HCT116 (cell line): ENCODE measurements around the gene OASL. TPM values are rescaled to one million over a fixed set of nuclear protein-coding genes. Genes with fewer than 3 reads are reported as not detected.

Experiments used
- ATAC-seq: fragments of 200-7000 bp; cut with Tn5 transposase; 2 replicates; pipeline ENCODE4 v1.9.1; 2020; ENCODE audit warnings: mild to moderate bottlenecking, moderate library complexity
- BruUV-seq: library from RNA; stranded (reverse); fragments of 400-500 nt; replicated peaks from 2 replicates; lab custom pipeline; 2021; lab: Mats Ljungman, UMichigan
- CTCF ChIA-PET: fragments of 300-600 bp; sonication (Branson Sonifier 250); formaldehyde crosslinking; loops from one replicate; lab custom pipeline; 2021; ENCODE audit warnings: antibody characterized with exemption; lab: Charles Lee
- POLR2A ChIA-PET: fragments of 300-600, 350-600 bp; sonication (Branson Sonifier 250); formaldehyde crosslinking; loops from one replicate; lab custom pipeline; 2021; ENCODE audit warnings: antibody characterized with exemption; lab: Charles Lee
- RAD21 ChIA-PET, 2 experiments: fragments of 300-600 bp; sonication (Branson Sonifier 250); formaldehyde crosslinking; loops; one replicate each; lab custom pipeline; 2023; ENCODE audit warnings: low total read pairs in 2 of 2; ENCODE audit not compliant: uncharacterized antibody in 2 of 2, unreplicated experiment in 2 of 2, low non-redundant PET in 1 of 2; lab: Charles Lee
- DNase-seq: peaks from one replicate; pipeline ENCODE4 v3.0.0-alpha.2; 2010; ENCODE audit warnings: low read depth, low spot score
- H2AFZ ChIP-seq: fragments of 200-600 bp; shearing (Covaris generic), sonication (generic); 2 replicates; pipeline ENCODE4 v1.6.1; 2017; ENCODE audit warnings: low read depth, mixed run types, mixed read lengths, antibody characterized with exemption, low read length; ENCODE audit not compliant: poor library complexity, severe bottlenecking
- H3K27ac ChIP-seq: 2 replicates; pipeline ENCODE4 v1.5.1; 2012; ENCODE audit warnings: low read depth, low read length
- H3K27me3 ChIP-seq: fragments of 200-600 bp; sonication (generic); 2 replicates; pipeline ENCODE4 v1.6.1; 2016; ENCODE audit warnings: mixed run types, low read length, mixed read lengths; ENCODE audit not compliant: insufficient read depth
- H3K36me3 ChIP-seq, 2 experiments: fragments of 200-500 bp in 1 of 2; fragments of 200-600 bp in 1 of 2; sonication (Bioruptor generic) in 1 of 2; sonication (generic) in 1 of 2; 2 replicates each; pipeline versions ENCODE4 v1.5.1 to v1.6.1; 2014 to 2016; ENCODE audit warnings: low read length in 2 of 2, inconsistent platforms in 1 of 2, mixed read lengths in 1 of 2, mixed run types in 1 of 2; ENCODE audit not compliant: insufficient read depth in 2 of 2, control insufficient read depth in 1 of 2
- H3K4me1 ChIP-seq, 2 experiments: fragments of 200-600 bp in 1 of 2; sonication (generic) in 1 of 2; 2 replicates each; pipeline versions ENCODE4 v1.5.1 to v1.6.1; 2012 to 2017; ENCODE audit warnings: low read length in 2 of 2, inconsistent platforms in 1 of 2, mild to moderate bottlenecking in 1 of 2, mixed read lengths in 1 of 2, mixed run types in 1 of 2, moderate library complexity in 1 of 2; ENCODE audit not compliant: insufficient read depth in 2 of 2, control insufficient read depth in 1 of 2
- H3K4me2 ChIP-seq: fragments of 200-600 bp; sonication (generic); 2 replicates; pipeline ENCODE4 v1.6.1; 2017; ENCODE audit warnings: mixed run types, low read length, mixed read lengths
- H3K4me3 ChIP-seq, 2 experiments: fragments of 200-600 bp in 1 of 2; sonication (generic) in 1 of 2; replicated peaks in 1 of 2; 2 replicates each; pipeline ENCODE4 v1.5.1; 2011 to 2016; ENCODE audit warnings: low read length in 2 of 2, control low read depth in 1 of 2, low read depth in 1 of 2, mild to moderate bottlenecking in 1 of 2, mixed read lengths in 1 of 2, mixed run types in 1 of 2
- H3K79me2 ChIP-seq: fragments of 200-600 bp; sonication (generic); 2 replicates; pipeline ENCODE4 v1.6.1; 2017; ENCODE audit warnings: mild to moderate bottlenecking, mixed run types, low read length, moderate library complexity, mixed read lengths; ENCODE audit not compliant: insufficient read depth
- H3K9ac ChIP-seq: fragments of 200-600 bp; sonication (generic); 2 replicates; pipeline ENCODE4 v1.6.1; 2016; ENCODE audit warnings: low read length, mixed read lengths
- H3K9me2 ChIP-seq: fragments of 200-600 bp; sonication (generic), shearing (Covaris generic); 2 replicates; pipeline ENCODE4 v1.6.1; 2017; ENCODE audit warnings: mixed run types, mild to moderate bottlenecking, moderate library complexity; ENCODE audit not compliant: insufficient read depth
- H3K9me3 ChIP-seq, 2 experiments: fragments of 200-500 bp in 1 of 2; fragments of 200-600 bp in 1 of 2; sonication (Bioruptor generic) in 1 of 2; sonication (generic) in 1 of 2; 2 replicates each; pipeline ENCODE4 v1.6.1; 2014 to 2017; ENCODE audit warnings: low read length in 2 of 2, mixed read lengths in 2 of 2, inconsistent platforms in 1 of 2, low read depth in 1 of 2, mild to moderate bottlenecking in 1 of 2, mixed run types in 1 of 2, moderate library complexity in 1 of 2; ENCODE audit not compliant: control insufficient read depth in 1 of 2, insufficient read depth in 1 of 2
- H4K20me1 ChIP-seq: fragments of 200-600 bp; sonication (generic), shearing (Covaris generic); 2 replicates; pipeline ENCODE4 v1.6.1; 2017; ENCODE audit warnings: mixed run types, mild to moderate bottlenecking, moderate library complexity; ENCODE audit not compliant: insufficient read depth
- ATF3 ChIP-seq: IDR thresholded peaks from 2 replicates; pipeline ENCODE4 v1.6.1; 2012
- CBX3 ChIP-seq: IDR thresholded peaks from 2 replicates; pipeline ENCODE4 v1.6.1; 2012; ENCODE audit warnings: low read depth
- CEBPB ChIP-seq: IDR thresholded peaks from 2 replicates; pipeline ENCODE4 v1.6.1; 2012; ENCODE audit warnings: low read depth
- EGR1 ChIP-seq: IDR thresholded peaks from 2 replicates; pipeline ENCODE4 v1.6.1; 2012; ENCODE audit warnings: low read depth
- EZH2 ChIP-seq: fragments of 200-600 bp; sonication (generic); IDR thresholded peaks from 2 replicates; pipeline ENCODE4 v1.6.1; 2017; ENCODE audit warnings: antibody characterized with exemption, mixed run types
- JUND ChIP-seq: IDR thresholded peaks from 2 replicates; pipeline ENCODE4 v1.6.1; 2012
- SP1 ChIP-seq: IDR thresholded peaks from 2 replicates; pipeline ENCODE4 v1.6.1; 2012; ENCODE audit warnings: low read depth
- TCF7L2 ChIP-seq: IDR thresholded peaks from 2 replicates; pipeline ENCODE4 v1.7.0; 2011; ENCODE audit warnings: borderline replicate concordance, inconsistent platforms; ENCODE audit not compliant: insufficient read depth, insufficient read length; ENCODE audit errors: extremely low read depth
- YY1 ChIP-seq: IDR thresholded peaks from 2 replicates; pipeline ENCODE4 v1.6.1; 2011; ENCODE audit warnings: low read length, low read depth, moderate library complexity, mild to moderate bottlenecking; ENCODE audit not compliant: insufficient replicate concordance; ENCODE audit errors: extremely low read depth
- ZFX ChIP-seq: fragments of 450-650 bp; IDR thresholded peaks from 2 replicates; pipeline ENCODE4 v1.6.1; 2017
- ZNF274 ChIP-seq: fragments of 200-500 bp; sonication (Bioruptor generic); IDR thresholded peaks from 2 replicates; pipeline ENCODE4 v1.6.1; 2014; ENCODE audit warnings: mild to moderate bottlenecking, low read depth, low read length, inconsistent platforms
- intact Hi-C: fragments of 100-400 bp; cut with micrococcal nuclease; formaldehyde crosslinking; loops from 2 replicates; pipeline ENCODE4 v1.10.0; 2022
- total RNA-seq: library from RNA; stranded (reverse); gene quantifications from one replicate; pipeline ENCODE4 v1.2.1, GENCODE V29; 2021; ENCODE audit not compliant: unreplicated experiment
- TF ChIP-seq, protein P1 (sequence below): IDR thresholded peaks from 2 replicates; pipeline ENCODE4 v1.6.1; 2012; ENCODE audit warnings: low read depth

Gene OASL
- total RNA-seq, 1 experiment from 2014 or later, result 4.1 TPM

- H3K36me3 ChIP-seq, result peaks cover 17 to 29% of the 10 kb centered on the region in 2 experiments; a peak in 2 of 4 replicates
- POLR2A ChIA-PET, result no interaction called here
- no peaks in the 10 kb centered on the region for H4K20me1 ChIP-seq
- no peak overlapping the region for H3K4me2 ChIP-seq
- H3K9ac ChIP-seq, result no peak overlapping the region
- no peaks in the 10 kb centered on the region for H3K9me2 ChIP-seq
- H3K9me3 ChIP-seq, result no peaks in the 10 kb centered on the region
- no peaks in the 10 kb centered on the region for H3K4me1 ChIP-seq
- CTCF ChIA-PET, result interaction anchor here (1.6 to 4.0 kb wide), 3 partner anchors 84 to 433 kb away, joined by 4 to 22 read pairs (median 4); partner anchors contain the start of gene POP5
- ATAC-seq (no peak), DNase-seq (no peak)
- no peak overlapping the region for H2AFZ ChIP-seq
- H3K27ac ChIP-seq, result no peak overlapping the region
- no peak overlapping the region for H3K4me3 ChIP-seq
- no peaks in the 10 kb centered on the region for H3K27me3 ChIP-seq
- RAD21 ChIA-PET, result no interaction called here
- BruUV-seq, result no TSS peak
- TF ChIP-seq, protein P1, sequence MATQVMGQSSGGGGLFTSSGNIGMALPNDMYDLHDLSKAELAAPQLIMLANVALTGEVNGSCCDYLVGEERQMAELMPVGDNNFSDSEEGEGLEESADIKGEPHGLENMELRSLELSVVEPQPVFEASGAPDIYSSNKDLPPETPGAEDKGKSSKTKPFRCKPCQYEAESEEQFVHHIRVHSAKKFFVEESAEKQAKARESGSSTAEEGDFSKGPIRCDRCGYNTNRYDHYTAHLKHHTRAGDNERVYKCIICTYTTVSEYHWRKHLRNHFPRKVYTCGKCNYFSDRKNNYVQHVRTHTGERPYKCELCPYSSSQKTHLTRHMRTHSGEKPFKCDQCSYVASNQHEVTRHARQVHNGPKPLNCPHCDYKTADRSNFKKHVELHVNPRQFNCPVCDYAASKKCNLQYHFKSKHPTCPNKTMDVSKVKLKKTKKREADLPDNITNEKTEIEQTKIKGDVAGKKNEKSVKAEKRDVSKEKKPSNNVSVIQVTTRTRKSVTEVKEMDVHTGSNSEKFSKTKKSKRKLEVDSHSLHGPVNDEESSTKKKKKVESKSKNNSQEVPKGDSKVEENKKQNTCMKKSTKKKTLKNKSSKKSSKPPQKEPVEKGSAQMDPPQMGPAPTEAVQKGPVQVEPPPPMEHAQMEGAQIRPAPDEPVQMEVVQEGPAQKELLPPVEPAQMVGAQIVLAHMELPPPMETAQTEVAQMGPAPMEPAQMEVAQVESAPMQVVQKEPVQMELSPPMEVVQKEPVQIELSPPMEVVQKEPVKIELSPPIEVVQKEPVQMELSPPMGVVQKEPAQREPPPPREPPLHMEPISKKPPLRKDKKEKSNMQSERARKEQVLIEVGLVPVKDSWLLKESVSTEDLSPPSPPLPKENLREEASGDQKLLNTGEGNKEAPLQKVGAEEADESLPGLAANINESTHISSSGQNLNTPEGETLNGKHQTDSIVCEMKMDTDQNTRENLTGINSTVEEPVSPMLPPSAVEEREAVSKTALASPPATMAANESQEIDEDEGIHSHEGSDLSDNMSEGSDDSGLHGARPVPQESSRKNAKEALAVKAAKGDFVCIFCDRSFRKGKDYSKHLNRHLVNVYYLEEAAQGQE, result no peak
- TF ChIP-seq ZNF274 (no peak), SP1 (no peak), EGR1 (no peak), EZH2 (no peak), ZFX (no peak), ATF3 (no peak), CEBPB (no peak), CBX3 (no peak), YY1 (no peak), TCF7L2 (no peak), JUND (no peak)
- intact Hi-C loops, result loop anchor here (1.0 to 10.0 kb wide), 5 partner anchors 89 to 681 kb away; partner anchors contain the start of genes CABP1 and PLA2G1B
- H3K79me2 ChIP-seq, result no peaks in the 10 kb centered on the region
These were observed 30.5 kb downstream of the OASL start for GRCh38 chr12:121008347-121009098.
